ENCODE results near the gene STK31. TPM values are rescaled to one million over a fixed set of nuclear protein-coding genes. Genes with fewer than 3 reads are reported as not detected.
"Not testable (repeated sequence)": the region's sequence is repeated elsewhere in the genome, so short reads cannot be mapped to it uniquely, and the experiment has no call there.

STK31 gene
- polyA plus RNA-seq, 3 donors: 0.41 to 1.0 (median 0.44) TPM

GRCh38 chr7:23788843-23789242 is 78.8 kb downstream of the STK31 start:
- no peak for DNase-seq

- DNase-seq: peak; percentile 1
Measured at GRCh38 chr7:23791721-23792120, 81.7 kb downstream of the STK31 start.

- DNase-seq: no peak
Measured at GRCh38 chr7:23802720-23803397, 92.8 kb downstream of the STK31 start.

- no peak for DNase-seq
Measured at GRCh38 chr7:23804707-23805106, 94.7 kb downstream of the STK31 start.

GRCh38 chr7:23808421-23808820 is 98.4 kb downstream of the STK31 start:
- no peak for DNase-seq

GRCh38 chr7:23810099-23810498 is 100.1 kb downstream of the STK31 start:
- no peak for DNase-seq

- no peak for DNase-seq
Measured at GRCh38 chr7:23811540-23811939, 101.5 kb downstream of the STK31 start.

GRCh38 chr7:23828125-23828524 is 118.1 kb downstream of the STK31 start:
- DNase-seq: not testable (repeated sequence)

GRCh38 chr7:23832733-23833132 is 122.7 kb downstream of the STK31 start:
- DNase-seq: not testable (repeated sequence)

GRCh38 chr7:23833405-23833804 is 123.4 kb downstream of the STK31 start:
- DNase-seq: no peak

- DNase-seq: not testable (repeated sequence)
Measured at GRCh38 chr7:23844837-23845236, 134.8 kb downstream of the STK31 start.

GRCh38 chr7:23852135-23852534 is 142.1 kb downstream of the STK31 start:
- DNase-seq: no peak

- no peak for DNase-seq
Measured at GRCh38 chr7:23852988-23853387, 143.0 kb downstream of the STK31 start.

GRCh38 chr7:23863209-23863787 is 153.3 kb downstream of the STK31 start:
- DNase-seq: peak; percentile 23

GRCh38 chr7:23864973-23865372 is 155.0 kb downstream of the STK31 start:
- no peak for DNase-seq

GRCh38 chr7:23873306-23873705 is 163.3 kb downstream of the STK31 start:
- DNase-seq: no peak

- DNase-seq: not testable (repeated sequence)
Measured at GRCh38 chr7:23876526-23876925, 166.5 kb downstream of the STK31 start.

Other genes starting within 250 kb of the STK31 start
- gene IGF2BP3, start 239.7 kb upstream of the STK31 start, polyA plus RNA-seq (ENCODE audit: insufficient read length in 3 of 3): 10 to 100 TPM; 57.3 to 90.2 (median 72.1) TPM
- 100 to 1,000 TPM; 149 to 266 (median 235) TPM for gene TRA2A, start 178.2 kb upstream of the STK31 start, polyA plus RNA-seq (ENCODE audit: insufficient read length in 3 of 3)
- gene CCDC126, start 112.8 kb upstream of the STK31 start, polyA plus RNA-seq (ENCODE audit: insufficient read length in 3 of 3): 10 to 100 TPM; 14.6 to 15.6 (median 15.3) TPM
- gene FAM221A, start 30.0 kb upstream of the STK31 start, polyA plus RNA-seq (ENCODE audit: insufficient read length in 3 of 3): 10 to 100 TPM; 14.3 to 32.0 (median 23.2) TPM